Effector memory CD4-positive, alpha-beta T cell (primary cell): ENCODE results near the gene TAF12.
"Not testable (repeated sequence)": the region's sequence is repeated elsewhere in the genome, so short reads cannot be mapped to it uniquely, and the experiment has no call there.

Source experiments
- DNase-seq, 3 donors: peaks; one replicate each; pipeline ENCODE4 v3.0.0-alpha.2; 2020
- H3K27ac ChIP-seq: 2 replicates; pipeline ENCODE4 v1.7.0; 2013; ENCODE audit warnings: mild to moderate bottlenecking, low read length, moderate library complexity; ENCODE audit not compliant: insufficient read depth, poor library complexity, severe bottlenecking
- H3K27me3 ChIP-seq: replicated peaks from 2 replicates; pipeline ENCODE4 v1.7.0; 2013; ENCODE audit warnings: mild to moderate bottlenecking, low read length; ENCODE audit not compliant: insufficient read depth, control insufficient read depth, poor library complexity, severe bottlenecking
- H3K36me3 ChIP-seq: 2 replicates; pipeline ENCODE4 v1.7.0; 2013; ENCODE audit warnings: mild to moderate bottlenecking, low read length, moderate library complexity; ENCODE audit not compliant: control insufficient read depth, insufficient read depth
- H3K4me1 ChIP-seq: 2 replicates; pipeline ENCODE4 v1.7.0; 2013; ENCODE audit warnings: low read length, mild to moderate bottlenecking; ENCODE audit not compliant: control insufficient read depth, insufficient read depth, poor library complexity, severe bottlenecking
- H3K4me3 ChIP-seq: 2 replicates; pipeline ENCODE4 v1.7.0; 2013; ENCODE audit warnings: low read length, low read depth, mild to moderate bottlenecking; ENCODE audit not compliant: insufficient read depth, poor library complexity, severe bottlenecking
- H3K9me3 ChIP-seq: 2 replicates; pipeline ENCODE4 v1.7.0; 2013; ENCODE audit warnings: mild to moderate bottlenecking, low read length, moderate library complexity; ENCODE audit not compliant: control insufficient read depth

TAF12 gene

GRCh38 chr1:28586585-28587391 is 56.1 kb downstream of the TAF12 start:
- H3K9me3 ChIP-seq, H3K27me3 ChIP-seq, H3K4me1 ChIP-seq, H3K36me3 ChIP-seq, H3K27ac ChIP-seq, H3K4me3 ChIP-seq, DNase-seq: not testable (repeated sequence)

- Histone ChIP-seq H3K9me3 (no peaks in the 10 kb centered on the region), H3K36me3 (peaks cover 19% of the 10 kb centered on the region), H3K4me1 (peaks cover 14% of the 10 kb centered on the region), H3K27me3 (no peaks in the 10 kb centered on the region), H3K27ac (peak overlapping the region; percentile 84), H3K4me3 (peak overlapping the region; percentile 99)
- no peak for DNase-seq
Measured at GRCh38 chr1:28582248-28582615, 60.6 kb downstream of the TAF12 start.

DNA sequence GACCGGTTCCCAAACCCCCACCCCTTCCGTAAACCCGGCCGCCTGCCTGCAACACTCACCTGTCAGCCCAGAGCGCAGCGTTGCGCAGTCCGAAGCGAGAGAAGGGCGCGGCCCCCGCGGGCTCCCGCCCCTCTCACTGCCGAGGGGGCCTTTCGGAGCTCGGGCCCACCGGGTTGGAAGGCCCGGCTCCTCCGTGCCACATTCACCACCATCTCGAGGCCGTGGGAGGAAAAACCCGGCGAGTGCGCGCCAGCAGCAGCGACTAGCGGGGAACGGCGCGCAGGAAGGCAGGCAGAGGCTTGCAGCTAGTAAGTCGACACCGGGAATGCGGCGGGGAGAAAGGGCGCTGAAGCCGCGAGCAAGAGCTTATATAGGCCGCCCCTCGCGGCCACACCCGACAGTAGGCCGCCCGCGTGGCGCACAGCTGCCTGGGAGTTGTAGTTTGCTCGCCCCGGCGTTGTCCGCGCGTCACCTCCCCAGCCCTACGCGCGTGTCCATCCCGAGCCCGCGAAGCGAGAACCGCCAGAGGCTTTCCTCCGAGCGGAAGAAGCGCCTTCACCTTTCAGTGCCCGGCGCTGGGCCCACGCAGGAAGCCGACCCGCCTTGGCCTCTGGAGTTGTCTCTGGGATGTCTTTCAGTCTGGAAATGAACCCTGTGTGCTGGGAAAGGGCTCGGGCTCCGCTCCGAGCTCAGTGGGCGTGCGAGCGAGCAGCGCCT is 61.2 kb downstream of the TAF12 start:
- Histone ChIP-seq H3K9me3 (no peaks in the 10 kb centered on the region), H3K27me3 (no peaks in the 10 kb centered on the region), H3K4me1 (peaks cover 14% of the 10 kb centered on the region), H3K36me3 (peaks cover 24% of the 10 kb centered on the region), H3K4me3 (peak overlapping the region; percentile 99), H3K27ac (peak overlapping the region; percentile 84)
- peak; percentile 88 to 89 (median 89) for DNase-seq

DNA sequence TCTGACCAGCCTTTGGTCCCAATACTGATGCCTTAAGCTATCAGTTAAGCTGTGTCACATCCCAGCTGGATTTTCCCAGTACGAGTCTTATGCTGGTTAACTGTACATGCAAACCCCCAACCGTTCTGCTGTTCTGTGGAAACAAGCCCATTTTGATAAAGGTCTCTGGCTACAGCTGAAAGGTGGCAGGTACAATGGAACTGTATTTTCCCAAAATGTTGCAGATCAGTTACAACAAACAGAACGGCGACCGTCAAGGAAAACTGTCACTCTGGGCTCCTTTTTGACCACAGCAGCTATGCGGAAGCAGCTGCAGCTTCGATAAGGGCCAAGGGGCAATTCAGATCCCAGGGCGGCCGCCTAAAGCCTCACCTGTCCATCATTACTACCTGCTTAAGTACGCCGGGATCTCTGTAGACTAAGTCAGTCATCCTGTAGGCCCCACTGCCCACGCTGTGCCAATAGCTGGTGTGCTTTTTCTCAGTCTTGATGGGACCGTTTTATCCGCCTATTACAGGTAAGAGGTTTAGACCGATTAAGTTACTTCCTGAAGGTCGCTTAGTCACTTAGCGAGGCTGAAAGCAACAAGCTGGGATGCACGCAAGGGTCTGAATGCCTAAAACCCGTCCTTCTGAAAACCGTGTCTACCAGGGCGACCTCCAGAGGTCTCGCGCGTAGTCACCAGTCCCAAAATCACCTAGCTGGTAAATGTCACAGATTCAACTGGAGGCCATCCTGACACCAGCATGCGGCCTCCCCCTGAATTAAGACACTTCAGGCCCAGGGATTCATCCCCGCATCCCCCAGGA is 61.9 kb downstream of the TAF12 start:
- Histone ChIP-seq H3K4me3 (peak overlapping the region; percentile 99), H3K27me3 (no peaks in the 10 kb centered on the region), H3K27ac (peak overlapping the region; percentile 84), H3K9me3 (no peaks in the 10 kb centered on the region), H3K36me3 (peaks cover 26% of the 10 kb centered on the region), H3K4me1 (peaks cover 14% of the 10 kb centered on the region)
- DNase-seq, result peak; percentile 27 to 45 (median 42)

- H3K4me3 ChIP-seq, result no peak overlapping the region
- H3K4me1 ChIP-seq, result peaks cover 14% of the 10 kb centered on the region
- no peaks in the 10 kb centered on the region for H3K9me3 ChIP-seq
- H3K27me3 ChIP-seq, result no peaks in the 10 kb centered on the region
- peak overlapping the region; percentile 84 for H3K27ac ChIP-seq
- no peak for DNase-seq
- peaks cover 31% of the 10 kb centered on the region for H3K36me3 ChIP-seq
Measured at GRCh38 chr1:28579401-28579800, 63.5 kb downstream of the TAF12 start.

GRCh38 chr1:28578696-28579218 is 64.1 kb downstream of the TAF12 start:
- DNase-seq, result no peak
- Histone ChIP-seq H3K27ac (no peak overlapping the region), H3K4me3 (no peak overlapping the region), H3K4me1 (peaks cover 14% of the 10 kb centered on the region), H3K9me3 (no peaks in the 10 kb centered on the region), H3K36me3 (peaks cover 31% of the 10 kb centered on the region), H3K27me3 (no peaks in the 10 kb centered on the region)

DNA sequence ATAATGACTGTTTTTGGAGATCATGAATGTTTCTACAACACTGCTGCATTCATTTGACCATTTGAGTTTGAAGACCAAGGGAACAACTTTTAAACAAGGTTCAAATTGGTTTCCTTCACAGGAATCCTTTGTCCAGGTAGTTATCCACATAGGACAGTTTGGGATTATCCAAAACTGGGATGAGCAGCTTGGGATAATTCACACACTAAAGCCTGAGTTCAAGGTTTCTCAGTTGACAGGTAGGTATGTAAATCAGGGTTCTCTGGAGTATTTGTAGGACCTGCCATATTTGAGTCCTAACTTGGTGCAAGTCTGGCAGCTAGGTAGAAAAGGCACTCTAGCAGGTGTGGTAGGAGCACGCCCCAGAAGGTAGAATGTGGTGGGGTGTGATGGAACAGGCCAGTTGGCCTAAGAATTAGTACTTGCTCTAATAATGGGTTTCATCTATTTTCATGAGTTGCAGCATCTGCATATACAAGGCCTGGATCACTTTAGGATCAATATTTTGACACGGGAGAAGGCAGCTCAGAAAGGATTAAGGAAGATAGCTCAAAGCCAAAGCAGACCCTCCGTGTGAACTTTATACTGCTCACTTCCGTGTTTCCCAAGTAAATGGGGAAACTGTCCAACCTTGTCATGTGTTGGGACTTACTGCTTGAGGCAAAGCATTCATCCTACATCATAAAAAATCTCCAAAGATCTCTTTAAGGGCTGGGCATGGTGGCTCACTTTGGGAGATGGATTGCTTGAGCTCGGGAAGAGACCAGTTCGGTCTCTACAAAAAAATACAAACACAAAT is 64.9 kb downstream of the TAF12 start:
- Histone ChIP-seq H3K9me3 (no peaks in the 10 kb centered on the region), H3K4me1 (peaks cover 14% of the 10 kb centered on the region), H3K27me3 (no peaks in the 10 kb centered on the region), H3K4me3 (no peak overlapping the region), H3K36me3 (peaks cover 31% of the 10 kb centered on the region), H3K27ac (no peak overlapping the region)
- DNase-seq, result no peak

GRCh38 chr1:28577052-28577678 is 65.7 kb downstream of the TAF12 start:
- H3K9me3 ChIP-seq, result no peaks in the 10 kb centered on the region
- H3K4me1 ChIP-seq, result peaks cover 14% of the 10 kb centered on the region
- H3K4me3 ChIP-seq, result no peak overlapping the region
- peaks cover 31% of the 10 kb centered on the region for H3K36me3 ChIP-seq
- no peak for DNase-seq
- H3K27ac ChIP-seq, result no peak overlapping the region
- H3K27me3 ChIP-seq, result no peaks in the 10 kb centered on the region

- H3K27ac ChIP-seq, result no peak overlapping the region
- no peaks in the 10 kb centered on the region for H3K4me1 ChIP-seq
- H3K36me3 ChIP-seq, result peaks cover 38% of the 10 kb centered on the region
- no peak overlapping the region for H3K4me3 ChIP-seq
- no peaks in the 10 kb centered on the region for H3K9me3 ChIP-seq
- DNase-seq, result no peak
- H3K27me3 ChIP-seq, result no peaks in the 10 kb centered on the region
Measured at GRCh38 chr1:28573564-28573963, 69.3 kb downstream of the TAF12 start.
